Gastroesophageal sphincter (tissue), 3 donors: ENCODE results near the gene HINFP.

Source experiments
- CTCF ChIP-seq, 4 experiments: fragments of 200-600 bp in 2 of 4; fragments of 450-650 bp in 2 of 4; sonication (generic) in 1 of 4; IDR thresholded peaks; one replicate each; pipeline ENCODE4 v1.5.1; 2017 to 2019; ENCODE audit warnings: antibody characterized with exemption in 4 of 4, mild to moderate bottlenecking in 2 of 4, moderate library complexity in 2 of 4
- EP300 ChIP-seq: sonication (generic); formaldehyde crosslinking; IDR thresholded peaks from one replicate; pipeline ENCODE4 v1.6.1; 2017; ENCODE audit warnings: antibody characterized with exemption, mild to moderate bottlenecking
- POLR2A ChIP-seq, 2 donors: fragments of 450-650 bp; IDR thresholded peaks; one replicate each; pipeline ENCODE4 v1.6.1; 2017; ENCODE audit warnings: antibody characterized with exemption in 2 of 2, mild to moderate bottlenecking in 2 of 2, moderate library complexity in 1 of 2
- POLR2AphosphoS5 ChIP-seq: sonication (generic); formaldehyde crosslinking; IDR thresholded peaks from one replicate; pipeline ENCODE4 v1.6.1; 2017; ENCODE audit warnings: antibody characterized with exemption

- TF ChIP-seq CTCF (IDR thresholded peaks at IDR 0.05) (no peak), POLR2A (IDR thresholded peaks at IDR 0.05) (no peak), POLR2AphosphoS5 (no peak), EP300 (no peak)
Measured at GRCh38 chr11:119152604-119153003, 31.2 kb downstream of the HINFP start.
